ENCODE data around the gene B4GALNT2.

Gene B4GALNT2

GRCh38 chr17:49225554-49226236, 93.1 kb downstream of the B4GALNT2 start:
- peaks cover 27% of the 10 kb centered on the region for H3K27me3 ChIP-seq (ENCODE audit: control insufficient read depth, low read length)
- no peaks in the 10 kb centered on the region for H3K79me2 ChIP-seq (ENCODE audit: control insufficient read depth, low read length)
- H4K20me1 ChIP-seq (ENCODE audit: control insufficient read depth, insufficient read depth, low read depth, low read length): no peaks in the 10 kb centered on the region
- H3K27ac ChIP-seq (ENCODE audit: low read depth, low read length): no peak overlapping the region
- H3K4me2 ChIP-seq (ENCODE audit: low read length): no peak overlapping the region
- H3K9me3 ChIP-seq (ENCODE audit: control insufficient read depth, insufficient read depth, low read length): no peaks in the 10 kb centered on the region
- peaks cover 14% of the 10 kb centered on the region for H3K36me3 ChIP-seq (ENCODE audit: control insufficient read depth, low read length)
- no peak for TF ChIP-seq CTCF (IDR thresholded peaks at IDR 0.05; ENCODE audit: low read depth, low read length, poor library complexity, severe bottlenecking)
- no peak for TF ChIP-seq EZH2phosphoT487 (IDR thresholded peaks at IDR 0.05; ENCODE audit: borderline replicate concordance, low read length)
- H3K9me2 ChIP-seq (replicated peaks; ENCODE audit: control insufficient read depth, low read length): no peaks in the 10 kb centered on the region
- H3K4me1 ChIP-seq (ENCODE audit: control insufficient read depth, low read length): peaks cover 32% of the 10 kb centered on the region
- H3F3A ChIP-seq (ENCODE audit: control insufficient read depth, insufficient read depth): peaks cover 7% of the 10 kb centered on the region; the same call in 1 of the 2 replicates
- no peak overlapping the region for H3K4me3 ChIP-seq (ENCODE audit: low read length)
